Astrocyte of the spinal cord (primary cell): Measurements from ENCODE around the gene B4GALNT2.
A peak's percentile ranks its signal among the peaks of the same experiment; 100 is the strongest.
"Not testable (repeated sequence)": the region's sequence is repeated elsewhere in the genome, so short reads cannot be mapped to it uniquely, and the experiment has no call there.

Source experiments
- DNase-seq: peaks from one replicate; pipeline ENCODE4 v3.0.0; 2011; ENCODE audit warnings: low read depth, low spot score
- H3K4me3 ChIP-seq: 2 replicates; pipeline ENCODE4 v1.5.1; 2011; ENCODE audit warnings: low read depth, mild to moderate bottlenecking, low read length, moderate library complexity
- in situ Hi-C: cut with HindIII; loops from 2 replicates; pipeline ENCODE4 v1.10.0; 2017; ENCODE audit warnings: low sequenced_read_pairs
- TF ChIP-seq, protein P1 (sequence below): IDR thresholded peaks from 2 replicates; pipeline ENCODE4 v1.5.1; 2012; ENCODE audit warnings: low read depth, mild to moderate bottlenecking, low read length, inconsistent platforms

Gene B4GALNT2

DNA sequence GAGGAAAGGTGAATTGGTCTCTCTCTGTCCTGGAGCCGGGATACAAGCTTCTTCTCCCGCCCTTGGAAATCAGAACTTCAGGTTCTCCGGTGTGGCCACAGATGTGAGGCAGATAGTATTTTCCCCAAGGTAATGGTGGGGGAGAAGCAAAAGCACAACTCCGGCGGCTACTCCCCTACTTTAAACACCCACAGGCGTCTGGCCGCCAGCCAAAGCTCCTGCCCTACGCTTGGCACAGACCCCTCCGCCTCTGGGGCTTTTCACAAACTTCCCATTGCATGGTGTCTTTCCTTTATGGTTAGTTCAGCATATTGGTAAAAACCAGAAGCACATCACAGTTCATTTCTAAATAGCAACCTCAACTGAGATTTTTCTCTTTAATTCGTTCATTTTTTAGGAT lies 39.4 kb upstream of the B4GALNT2 start:
- TF ChIP-seq, protein P1, sequence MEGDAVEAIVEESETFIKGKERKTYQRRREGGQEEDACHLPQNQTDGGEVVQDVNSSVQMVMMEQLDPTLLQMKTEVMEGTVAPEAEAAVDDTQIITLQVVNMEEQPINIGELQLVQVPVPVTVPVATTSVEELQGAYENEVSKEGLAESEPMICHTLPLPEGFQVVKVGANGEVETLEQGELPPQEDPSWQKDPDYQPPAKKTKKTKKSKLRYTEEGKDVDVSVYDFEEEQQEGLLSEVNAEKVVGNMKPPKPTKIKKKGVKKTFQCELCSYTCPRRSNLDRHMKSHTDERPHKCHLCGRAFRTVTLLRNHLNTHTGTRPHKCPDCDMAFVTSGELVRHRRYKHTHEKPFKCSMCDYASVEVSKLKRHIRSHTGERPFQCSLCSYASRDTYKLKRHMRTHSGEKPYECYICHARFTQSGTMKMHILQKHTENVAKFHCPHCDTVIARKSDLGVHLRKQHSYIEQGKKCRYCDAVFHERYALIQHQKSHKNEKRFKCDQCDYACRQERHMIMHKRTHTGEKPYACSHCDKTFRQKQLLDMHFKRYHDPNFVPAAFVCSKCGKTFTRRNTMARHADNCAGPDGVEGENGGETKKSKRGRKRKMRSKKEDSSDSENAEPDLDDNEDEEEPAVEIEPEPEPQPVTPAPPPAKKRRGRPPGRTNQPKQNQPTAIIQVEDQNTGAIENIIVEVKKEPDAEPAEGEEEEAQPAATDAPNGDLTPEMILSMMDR: no peak
- in situ Hi-C loops: no loop called here
- no peak overlapping the region for H3K4me3 ChIP-seq
- no peak for DNase-seq

DNA sequence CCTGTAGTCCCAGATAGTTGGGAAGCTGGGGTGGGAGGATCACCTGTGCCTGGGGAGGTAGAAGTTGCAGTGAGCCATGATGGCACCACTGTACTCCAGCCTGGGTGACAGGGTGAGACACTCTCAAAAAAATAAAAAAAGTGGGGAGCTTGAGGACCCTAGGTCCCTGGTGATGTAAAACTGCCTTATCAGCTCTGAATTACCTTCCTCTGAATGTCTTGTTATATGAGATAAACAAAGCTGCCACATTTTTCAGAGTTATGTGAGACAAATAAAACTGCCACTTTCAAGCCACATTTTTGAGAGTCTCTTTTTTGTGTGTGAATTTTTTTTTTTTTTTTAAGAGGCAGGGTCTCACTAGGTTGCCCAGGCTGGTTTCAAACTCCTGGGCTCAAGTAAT lies 32.0 kb upstream of the B4GALNT2 start:
- DNase-seq: no peak
- in situ Hi-C loops: no loop called here
- TF ChIP-seq, protein P1: no peak

DNA sequence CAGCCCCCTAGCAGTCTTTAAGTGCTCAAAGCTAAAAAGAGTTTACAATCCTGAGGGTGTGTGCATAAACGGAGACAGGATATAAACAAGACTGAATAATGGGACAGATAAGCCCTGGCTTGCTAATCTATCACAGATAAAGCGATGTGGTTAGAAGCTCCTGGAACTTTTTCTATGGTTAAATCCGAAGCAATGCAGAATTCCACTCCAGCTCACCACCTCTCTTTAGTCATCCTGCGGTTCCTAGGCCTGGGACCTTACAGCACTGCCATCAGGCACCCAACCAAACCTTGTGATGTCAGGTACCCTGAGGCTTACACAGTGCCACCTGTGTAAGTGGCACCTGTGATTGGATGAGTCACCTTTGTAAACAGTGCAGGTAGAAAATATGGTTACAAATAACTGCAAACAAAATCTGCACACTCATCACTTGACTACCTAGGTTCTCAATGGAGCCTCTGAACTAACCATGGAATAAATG lies 31.5 kb upstream of the B4GALNT2 start:
- H3K4me3 ChIP-seq: no peak overlapping the region
- TF ChIP-seq, protein P1: no peak
- in situ Hi-C loops: no loop called here
- peak; percentile 73 for DNase-seq

More for the DNA sequence above, 32.0 kb upstream of the B4GALNT2 start:
- H3K4me3 ChIP-seq: no peak overlapping the region

- in situ Hi-C loops, H3K4me3 ChIP-seq, DNase-seq: not testable (repeated sequence)
Measured at GRCh38 chr17:49103360-49103759, 29.2 kb upstream of the B4GALNT2 start.

DNA sequence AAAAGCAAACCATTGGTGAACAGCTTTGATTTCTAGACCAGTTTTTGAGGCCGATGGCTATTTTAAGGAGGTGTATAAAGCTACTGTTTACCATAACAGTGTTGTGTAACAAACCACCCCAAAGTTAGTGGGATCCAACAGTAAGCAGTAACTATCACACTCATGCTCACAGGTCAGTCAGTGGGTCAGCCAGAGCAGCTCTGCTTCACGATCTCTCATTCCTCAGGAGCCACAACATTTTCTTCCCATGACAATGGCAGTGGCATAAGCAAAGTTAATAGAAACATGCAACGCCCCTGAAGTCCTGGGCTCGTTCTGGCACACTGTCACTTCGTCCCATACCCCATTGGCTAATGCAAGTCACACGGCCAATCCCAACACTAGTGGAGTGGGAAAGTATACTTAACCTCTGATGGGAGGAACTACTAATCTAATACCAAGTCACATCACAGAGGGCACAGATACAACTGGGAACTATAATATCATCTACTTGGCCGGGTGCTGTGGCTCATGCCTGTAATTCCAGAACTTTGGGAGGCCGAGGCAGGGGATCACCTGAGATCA lies 28.0 kb upstream of the B4GALNT2 start:
- no peak for DNase-seq
- in situ Hi-C loops: no loop called here
- TF ChIP-seq, protein P1: no peak

DNA sequence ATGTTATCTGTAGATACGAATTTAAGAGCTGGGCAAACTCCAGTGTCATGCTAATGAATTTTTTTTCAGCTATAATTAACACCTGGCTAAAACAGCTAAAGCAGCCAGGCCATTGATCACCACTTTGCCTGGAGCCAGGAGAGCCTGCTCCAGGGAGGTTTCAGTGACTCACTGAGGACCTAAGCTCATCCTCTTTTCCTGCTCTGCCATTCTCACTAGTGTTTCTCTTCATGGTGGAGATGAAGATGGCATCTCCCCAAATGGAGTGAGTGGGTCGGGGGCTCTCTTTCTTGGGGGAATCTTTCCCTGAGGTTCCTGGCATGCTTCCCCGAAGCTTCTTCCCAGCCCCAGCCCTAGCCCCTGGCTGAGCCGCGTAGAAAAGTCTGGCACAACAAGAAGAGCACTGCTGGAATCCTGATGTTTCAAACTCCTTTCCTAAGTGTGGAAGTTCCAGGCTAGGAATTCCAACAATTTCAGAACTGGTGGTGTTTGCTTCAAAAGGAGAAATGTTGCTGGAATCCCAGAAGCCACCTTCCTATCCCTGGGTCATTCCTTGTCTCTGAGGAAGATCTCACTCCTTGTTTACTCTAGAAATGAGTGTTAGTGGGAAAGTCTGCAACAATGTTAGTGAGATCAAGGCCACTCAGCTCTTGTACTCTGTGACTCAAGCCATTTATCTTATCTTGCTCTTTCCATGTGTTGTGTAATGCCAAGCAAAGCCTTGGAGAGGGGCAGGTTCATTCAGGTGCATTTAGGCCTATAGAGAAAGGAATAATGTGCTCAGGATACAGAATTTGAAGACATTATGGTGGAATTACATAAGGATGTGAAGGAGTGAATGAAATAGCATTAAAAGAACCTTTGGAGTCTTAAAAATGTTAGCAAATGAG lies 26.0 kb upstream of the B4GALNT2 start:
- TF ChIP-seq, protein P1: no peak
- DNase-seq: peak; percentile 29
- in situ Hi-C loops: no loop called here
- no peak overlapping the region for H3K4me3 ChIP-seq

More for the DNA sequence above, 28.0 kb upstream of the B4GALNT2 start:
- no peak overlapping the region for H3K4me3 ChIP-seq

DNA sequence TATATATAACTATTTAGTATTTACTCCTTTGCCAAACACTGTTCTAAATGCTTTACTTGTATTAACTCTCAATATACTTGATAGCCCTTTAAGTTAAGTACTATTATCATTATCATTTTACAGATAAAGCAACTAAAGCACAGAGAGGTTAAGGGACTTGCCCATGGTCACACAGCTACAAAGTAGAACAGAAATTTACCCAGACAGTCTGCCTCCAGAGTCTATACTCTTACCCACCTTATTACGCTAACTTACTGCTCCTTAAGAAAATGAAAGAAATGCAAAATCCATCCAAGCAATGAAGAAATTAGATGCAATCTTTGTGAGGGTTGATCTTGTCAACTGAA lies 25.4 kb upstream of the B4GALNT2 start:
- DNase-seq: no peak
- in situ Hi-C loops: no loop called here
- TF ChIP-seq, protein P1: no peak
- H3K4me3 ChIP-seq: no peak overlapping the region
